ENCODE results near the gene INTS2. TPM values are rescaled to one million over a fixed set of nuclear protein-coding genes. Genes with fewer than 3 reads are reported as not detected.

The INTS2 gene
- total and polyA plus RNA-seq, 8 donors = 0.58 to 32.5 (median 3.4) TPM

- intact Hi-C loops (cut with DNase I; ENCODE audit: low total_unique reads) = loop anchor here (10.0 kb wide), 1 partner anchor 420 kb away; no protein-coding TSS in a partner anchor
- H3K9me3 ChIP-seq = no peaks in the 10 kb centered on the region
These were observed 93.2 kb downstream of the INTS2 start for GRCh38 chr17:61834610-61835009.

GRCh38 chr17:61833536-61834193 lies 94.1 kb downstream of the INTS2 start:
- no peaks in the 10 kb centered on the region for H3K27me3 ChIP-seq
- intact Hi-C loops (cut with DNase I; ENCODE audit: low total_unique reads) = loop anchor here (10.0 kb wide), 1 partner anchor 419 kb away; no protein-coding TSS in a partner anchor
- TF ChIP-seq POLR2AphosphoS5 (IDR thresholded peaks at IDR 0.05) (no peak), EP300 (IDR thresholded peaks at IDR 0.05) (no peak), CTCF (IDR thresholded peaks at IDR 0.05) (no peak), POLR2A (IDR thresholded peaks at IDR 0.05) (no peak)
- no peak overlapping the region for H3K27ac ChIP-seq
- no peaks in the 10 kb centered on the region for H3K4me1 ChIP-seq
- H3K9me3 ChIP-seq = no peaks in the 10 kb centered on the region
- no peaks in the 10 kb centered on the region for H3K36me3 ChIP-seq
- WGBS, 5 donors = 69 to 93% (median 88%) methylated on average over 7 of the region's 7 CpGs
- no peak for DNase-seq
- no peak overlapping the region for H3K4me3 ChIP-seq

More at GRCh38 chr17:61834610-61835009, 93.2 kb downstream of the INTS2 start:
- Histone ChIP-seq H3K27ac (no peak overlapping the region), H3K4me3 (no peak overlapping the region), H3K36me3 (no peaks in the 10 kb centered on the region), H3K4me1 (no peaks in the 10 kb centered on the region), H3K27me3 (no peaks in the 10 kb centered on the region)
- 95 to 100% (median 99%) methylated on average over 2 of the region's 2 CpGs for WGBS, 5 donors
- DNase-seq = no peak
- TF ChIP-seq EP300 (IDR thresholded peaks at IDR 0.05) = no peak
- TF ChIP-seq POLR2A (IDR thresholded peaks at IDR 0.05) = no peak
- TF ChIP-seq CTCF (IDR thresholded peaks at IDR 0.05) = no peak
- TF ChIP-seq POLR2AphosphoS5 (IDR thresholded peaks at IDR 0.05) = no peak

- intact Hi-C loops (cut with DNase I; ENCODE audit: low total_unique reads) = loop anchor here (10.0 kb wide), 1 partner anchor 418 kb away; no protein-coding TSS in a partner anchor
- 91 to 99% (median 95%) methylated on average over 3 of the region's 3 CpGs for WGBS, 5 donors
- DNase-seq = no peak
- no peak for TF ChIP-seq POLR2A (IDR thresholded peaks at IDR 0.05)
- TF ChIP-seq EP300 (IDR thresholded peaks at IDR 0.05) = no peak
- H3K36me3 ChIP-seq = no peaks in the 10 kb centered on the region
- H3K4me1 ChIP-seq = no peaks in the 10 kb centered on the region
- peaks cover 0 to 6% (median 0%) of the 10 kb centered on the region in 4 donors for H3K9me3 ChIP-seq
- H3K27ac ChIP-seq = no peak overlapping the region
- no peaks in the 10 kb centered on the region for H3K27me3 ChIP-seq
- no peak overlapping the region for H3K4me3 ChIP-seq
These were observed 95.3 kb downstream of the INTS2 start for GRCh38 chr17:61832463-61832862.

GRCh38 chr17:61831099-61831498 lies 96.7 kb downstream of the INTS2 start:
- DNase-seq = no peak
- Histone ChIP-seq H3K27me3 (no peaks in the 10 kb centered on the region), H3K9me3 (peaks cover 0 to 6% (median 0%) of the 10 kb centered on the region in 4 donors), H3K27ac (no peak overlapping the region), H3K4me3 (no peak overlapping the region), H3K4me1 (no peaks in the 10 kb centered on the region), H3K36me3 (no peaks in the 10 kb centered on the region)
- no peak for TF ChIP-seq POLR2A (IDR thresholded peaks at IDR 0.05)
- no peak for TF ChIP-seq POLR2AphosphoS5 (IDR thresholded peaks at IDR 0.05)
- TF ChIP-seq CTCF (IDR thresholded peaks at IDR 0.05) = no peak
- no peak for TF ChIP-seq EP300 (IDR thresholded peaks at IDR 0.05)
- intact Hi-C loops (cut with DNase I; ENCODE audit: low total_unique reads) = loop anchor here (10.0 kb wide), 1 partner anchor 416 kb away; no protein-coding TSS in a partner anchor
- WGBS, 5 donors = 94 to 100% (median 100%) methylated on average over 1 of the region's 1 CpG

DNA sequence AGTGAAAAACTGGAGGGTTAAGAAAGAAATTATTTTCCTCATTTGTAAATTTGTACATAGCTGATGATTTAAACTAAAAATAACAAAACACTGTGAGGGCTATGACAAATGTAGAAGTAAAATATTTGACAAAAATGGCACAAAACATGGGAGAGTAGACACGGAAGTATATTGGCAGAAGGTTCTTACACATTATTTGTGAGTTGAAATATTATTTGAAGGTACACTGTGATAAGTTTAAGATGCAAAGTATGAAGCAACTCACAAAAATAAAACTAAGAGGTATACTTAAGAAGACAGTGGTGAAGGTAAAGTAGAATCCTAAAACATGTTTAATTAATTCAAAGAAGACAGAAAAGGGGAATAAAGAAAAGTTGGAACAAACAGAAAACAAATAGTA lies 99.1 kb downstream of the INTS2 start:
- Histone ChIP-seq H3K4me3 (no peak overlapping the region), H3K27ac (no peak overlapping the region), H3K36me3 (no peaks in the 10 kb centered on the region), H3K27me3 (no peaks in the 10 kb centered on the region), H3K4me1 (no peaks in the 10 kb centered on the region), H3K9me3 (peaks cover 0 to 6% (median 0%) of the 10 kb centered on the region in 4 donors)
- intact Hi-C loops (cut with DNase I; ENCODE audit: low total_unique reads) = no loop called here
- DNase-seq = no peak
- TF ChIP-seq POLR2A (IDR thresholded peaks at IDR 0.05) (no peak), EP300 (IDR thresholded peaks at IDR 0.05) (no peak), POLR2AphosphoS5 (IDR thresholded peaks at IDR 0.05) (no peak), CTCF (IDR thresholded peaks at IDR 0.05) (no peak)
- 91 to 100% (median 94%) methylated on average over 1 of the region's 1 CpG for WGBS, 5 donors

All from stomach (tissue), 9 donors.